Measurements from ENCODE around the gene UTS2B.
A peak's percentile ranks its signal among the peaks of the same experiment; 100 is the strongest.

The UTS2B gene

DNA sequence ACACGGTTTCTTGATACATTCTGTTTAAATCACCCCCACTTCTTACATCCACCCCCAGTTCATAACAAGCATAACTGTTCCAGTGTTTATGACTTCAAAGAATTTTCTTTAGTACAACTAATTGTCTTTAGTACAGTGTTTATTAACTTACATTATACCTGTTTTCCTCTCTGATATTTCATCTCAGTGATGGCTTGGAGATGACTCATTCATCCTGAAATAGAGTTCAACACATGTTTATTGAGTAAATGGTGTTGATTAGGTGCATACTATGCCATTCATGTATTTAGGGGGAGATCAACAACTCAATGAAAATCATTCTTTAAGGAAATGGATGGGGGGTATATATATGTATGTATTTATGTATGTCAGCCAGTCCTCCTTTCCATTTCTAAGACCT lies 21.7 kb upstream of the UTS2B start:
- DNase-seq, result no peak

DNA sequence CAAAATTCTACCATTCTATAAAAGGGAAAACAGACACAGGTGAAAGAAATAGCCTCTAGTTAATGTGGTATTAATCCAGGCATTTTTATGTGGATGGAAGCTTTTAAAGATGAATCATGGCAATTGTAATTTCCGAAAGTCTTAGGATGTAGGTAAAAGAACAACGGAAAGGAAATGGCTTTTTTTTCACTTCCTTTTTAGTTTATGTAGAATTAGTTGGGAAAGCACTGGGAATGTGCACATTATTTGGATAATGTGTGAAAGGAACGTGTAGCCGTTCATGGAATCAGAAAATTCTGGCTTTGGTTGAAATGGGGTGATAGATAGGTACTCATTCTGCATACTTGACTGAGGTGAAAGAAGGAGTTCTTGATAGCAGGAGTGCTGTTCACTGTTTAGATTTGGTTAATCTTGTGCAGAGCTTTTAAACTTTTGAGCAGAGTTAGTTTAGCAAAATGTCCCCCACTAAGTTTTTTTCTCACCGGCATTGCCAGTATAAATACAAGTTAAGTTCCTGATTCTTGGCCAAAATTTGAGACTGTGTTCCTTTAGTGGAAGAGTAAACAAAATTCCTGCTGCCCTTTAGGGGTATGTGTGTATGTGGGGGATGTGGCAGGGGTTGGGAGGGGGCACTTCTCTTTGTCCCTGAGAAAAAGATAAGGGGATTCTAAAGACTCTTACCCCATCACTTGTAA lies 20.2 kb upstream of the UTS2B start:
- no peak for DNase-seq

DNA sequence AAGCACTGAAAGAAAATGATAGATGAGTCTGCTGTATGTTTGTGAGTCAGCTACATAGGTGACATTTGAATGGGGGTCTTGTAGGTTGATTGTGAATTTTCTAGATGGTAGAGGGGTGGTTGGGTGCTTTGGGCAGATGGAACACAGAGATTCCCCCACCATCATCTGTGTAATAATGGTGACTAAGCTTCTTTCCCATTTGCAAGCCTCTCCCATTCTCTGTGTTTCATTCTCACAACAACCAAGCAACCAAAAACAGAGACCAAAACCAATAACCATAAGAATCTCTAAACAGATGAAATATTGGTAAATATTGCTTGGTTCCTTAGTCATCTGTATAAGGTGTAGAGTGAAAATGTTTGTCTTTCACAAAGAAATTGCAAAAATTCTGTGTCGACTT lies 17.8 kb upstream of the UTS2B start:
- no peak for DNase-seq

DNA sequence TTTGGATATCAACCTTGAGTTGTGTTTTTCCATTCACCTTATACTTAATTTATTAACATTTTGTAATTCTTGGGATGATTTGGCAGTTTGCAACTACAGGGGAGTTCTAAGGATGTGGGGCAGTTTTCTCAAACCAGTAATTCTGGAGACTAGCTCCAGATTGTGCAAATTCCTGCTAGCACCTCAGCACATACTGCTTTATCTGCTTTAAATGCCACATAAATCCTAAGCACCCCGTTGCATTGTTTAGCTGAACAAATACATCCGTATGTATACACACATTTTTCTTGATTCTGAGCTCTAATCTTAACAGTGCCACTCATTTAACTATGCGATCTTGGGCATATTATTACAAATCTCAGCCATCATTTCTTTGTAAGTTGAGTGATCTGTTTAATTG lies 16.9 kb upstream of the UTS2B start:
- DNase-seq, result no peak

DNA sequence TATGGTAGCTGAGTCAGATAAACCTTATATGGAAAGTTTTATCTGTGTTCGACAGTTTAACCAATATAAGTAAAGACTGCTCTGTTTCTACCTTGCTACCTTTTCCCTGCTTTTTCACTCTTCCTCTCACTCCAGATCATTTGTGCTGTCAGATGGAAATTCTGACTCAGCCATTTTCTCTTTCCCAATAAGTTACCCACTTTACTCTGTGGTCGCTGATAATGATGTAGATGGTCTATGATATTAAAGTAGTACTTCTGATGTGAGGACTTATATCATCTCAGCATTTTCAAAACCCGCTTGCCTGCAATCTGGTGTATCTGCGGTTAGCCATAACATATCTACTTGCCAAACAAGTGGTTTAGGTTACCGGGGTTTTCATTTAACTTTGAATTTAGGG lies 15.0 kb upstream of the UTS2B start:
- DNase-seq, result peak; percentile 20

DNA sequence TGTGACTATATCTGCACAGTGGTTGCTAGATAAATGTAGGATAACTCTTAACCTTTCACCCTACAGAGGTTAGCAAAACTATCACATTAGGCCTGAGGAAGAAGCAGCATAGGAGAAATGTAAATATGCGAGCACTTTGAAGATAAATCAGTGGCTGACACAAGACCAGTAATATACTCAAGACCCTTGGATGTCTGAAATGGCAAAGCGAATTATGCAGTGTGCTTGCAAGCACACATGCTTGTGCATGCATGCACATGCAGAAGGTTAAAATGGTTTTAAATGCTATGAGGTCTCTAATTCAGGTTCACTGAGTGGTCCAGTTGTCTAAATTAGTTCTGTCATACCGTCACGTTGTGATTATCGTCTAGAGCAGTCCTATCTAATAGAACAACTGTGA lies 13.6 kb upstream of the UTS2B start:
- no peak for DNase-seq

DNA sequence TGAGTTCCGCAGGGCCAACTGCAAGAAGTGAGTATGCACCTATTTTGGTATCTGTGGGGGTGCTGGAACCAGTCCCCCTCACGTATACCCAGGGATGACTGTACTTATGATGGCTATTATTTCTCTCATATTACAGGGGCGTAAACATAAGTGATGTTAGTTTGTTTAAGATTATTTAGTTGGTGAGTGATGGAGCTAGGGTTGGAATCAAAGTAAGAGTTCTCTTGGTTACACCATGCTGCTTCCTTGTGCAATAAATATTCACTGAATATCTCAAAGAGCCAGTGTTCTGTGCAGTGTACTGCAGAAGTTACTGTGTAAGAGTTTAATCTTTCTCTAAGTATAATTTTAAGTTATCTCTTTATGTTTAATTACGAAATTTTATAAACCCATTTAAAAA lies 12.8 kb upstream of the UTS2B start:
- no peak for DNase-seq

DNA sequence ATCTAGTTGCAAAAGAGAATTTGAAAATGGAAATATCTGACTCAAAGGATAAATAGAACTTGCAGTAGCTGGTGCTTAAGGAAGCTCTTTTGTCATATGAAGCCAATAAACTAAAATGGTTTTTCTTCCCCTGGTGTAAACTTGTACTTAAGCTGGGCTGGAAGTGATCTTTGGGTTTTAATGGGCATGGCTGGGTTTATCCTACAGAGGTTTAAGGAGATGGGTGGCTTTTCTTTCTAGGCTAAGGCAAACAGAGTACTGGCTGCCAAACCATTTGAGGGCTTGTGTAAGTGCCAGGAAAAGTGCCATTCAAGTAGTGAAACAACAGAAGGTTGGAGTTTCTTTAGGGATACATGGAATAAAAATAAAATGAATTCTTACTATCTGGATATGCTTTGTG lies 12.1 kb upstream of the UTS2B start:
- no peak for DNase-seq

DNA sequence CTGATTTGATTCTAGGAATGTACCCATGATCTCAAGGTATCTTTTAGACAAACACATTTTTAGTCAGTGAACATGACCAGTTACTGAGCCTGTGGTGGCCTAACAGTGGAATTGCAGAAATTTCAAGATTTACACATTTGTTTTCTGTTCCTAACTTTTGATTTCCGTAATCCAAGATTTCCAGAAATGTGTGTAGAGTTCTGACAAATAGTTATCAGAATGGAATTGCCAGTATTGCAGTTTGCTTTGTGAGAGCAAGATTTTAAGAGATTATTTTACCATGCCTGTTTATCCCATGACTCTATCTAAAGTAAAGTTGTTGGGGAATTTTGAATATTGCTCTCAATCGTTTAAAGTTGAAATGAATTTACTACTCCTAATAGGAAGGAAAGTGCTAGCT lies 11.7 kb upstream of the UTS2B start:
- DNase-seq, result no peak

DNA sequence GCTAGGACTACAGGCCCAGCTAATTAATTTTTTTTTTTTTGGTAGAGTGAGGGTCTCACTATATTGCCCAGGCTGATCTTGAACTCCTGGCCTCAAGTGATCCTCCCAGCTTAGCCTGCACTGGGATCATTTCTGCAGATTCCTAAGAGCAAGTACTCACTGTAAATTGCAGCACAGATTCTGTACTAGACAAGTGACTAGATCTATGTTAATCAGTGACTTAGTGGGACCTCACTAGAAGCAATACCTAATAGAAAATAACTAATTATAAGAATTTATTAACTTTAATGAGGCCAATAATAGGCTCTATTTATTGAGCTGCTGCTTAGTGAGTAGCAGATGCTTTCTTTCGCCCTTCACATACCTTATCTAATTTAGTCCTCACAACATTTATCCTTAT lies 10.6 kb upstream of the UTS2B start:
- DNase-seq, result no peak

DNA sequence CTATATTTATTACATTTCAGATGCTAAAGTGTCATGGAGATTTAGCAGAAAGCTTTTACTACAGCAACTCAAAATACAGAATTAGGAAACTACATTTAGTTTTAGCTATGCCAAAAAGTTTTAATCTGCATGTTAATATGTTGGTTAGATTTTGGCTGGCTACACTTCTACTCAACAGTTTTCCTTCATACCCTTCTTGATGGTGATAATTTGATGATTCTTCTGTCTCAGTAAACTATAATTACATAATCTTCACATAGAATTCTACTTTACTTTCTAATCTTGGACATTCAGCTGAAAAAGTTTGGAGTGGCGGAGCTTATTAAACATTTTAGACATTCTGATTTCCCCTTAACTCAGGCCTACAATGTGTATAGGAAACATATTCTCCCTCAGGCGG lies 10.0 kb upstream of the UTS2B start:
- DNase-seq, result no peak

DNA sequence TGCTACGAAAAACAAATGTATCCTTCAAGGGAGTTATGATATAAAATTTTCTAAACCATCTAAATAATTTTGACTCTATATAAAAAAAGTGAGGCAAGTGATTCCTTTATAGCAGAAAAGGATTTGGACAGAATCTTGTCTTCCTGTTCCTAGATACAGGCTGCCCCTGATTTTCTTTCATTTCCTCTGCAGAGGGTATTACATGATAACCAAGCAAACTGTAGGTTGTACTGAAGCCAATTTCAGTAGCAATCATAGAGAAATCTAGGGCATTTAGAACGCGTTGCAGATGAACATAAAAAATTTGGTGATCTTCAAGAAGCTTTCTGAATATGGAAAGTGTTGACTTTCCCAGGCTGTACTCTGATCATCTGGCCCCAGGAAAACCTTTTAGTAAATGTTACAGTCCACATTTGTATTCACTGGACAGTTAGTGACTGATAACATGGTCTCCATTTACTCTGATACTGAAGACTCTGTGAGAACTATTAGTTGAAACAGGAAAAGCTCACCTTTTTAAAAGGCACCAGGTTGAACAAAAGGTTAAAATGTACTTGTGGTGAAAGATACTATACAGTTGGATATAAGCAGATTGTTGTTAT lies 9.1 kb upstream of the UTS2B start:
- no peak for DNase-seq

DNA sequence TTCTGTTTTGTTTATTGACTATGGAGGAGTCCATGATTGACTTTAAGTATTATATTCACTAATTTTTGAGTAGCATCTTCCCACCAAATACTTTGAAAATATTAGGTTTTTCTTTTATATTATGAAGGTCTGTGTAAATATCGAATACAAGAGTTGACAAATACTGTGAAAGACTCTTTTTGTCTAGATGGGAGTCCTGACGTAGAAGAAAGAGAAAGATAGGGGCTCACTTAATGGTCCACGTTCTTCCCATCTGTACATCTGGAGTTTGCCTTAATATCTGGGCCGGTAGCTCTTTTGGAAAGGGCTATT lies 7.8 kb upstream of the UTS2B start:
- DNase-seq, result no peak

DNA sequence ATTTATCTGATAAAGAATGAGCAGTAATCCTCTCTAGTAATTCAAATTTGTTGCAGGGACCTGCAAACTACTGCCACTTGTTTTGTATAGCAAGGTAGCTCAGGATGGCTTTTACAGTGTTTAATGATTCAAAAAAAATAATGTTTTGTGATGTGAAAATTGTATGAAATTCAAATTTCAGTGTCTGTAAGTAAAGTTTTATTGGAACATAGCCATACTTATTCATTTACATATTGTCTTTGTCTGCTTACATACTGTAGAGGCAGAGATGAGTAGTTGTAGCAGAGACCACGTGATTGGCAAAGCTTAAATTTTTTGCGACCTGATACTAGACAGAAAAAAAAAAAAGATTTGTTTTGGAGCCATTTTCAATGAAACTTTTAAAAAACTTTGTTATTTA lies 6.5 kb upstream of the UTS2B start:
- no peak for DNase-seq

DNA sequence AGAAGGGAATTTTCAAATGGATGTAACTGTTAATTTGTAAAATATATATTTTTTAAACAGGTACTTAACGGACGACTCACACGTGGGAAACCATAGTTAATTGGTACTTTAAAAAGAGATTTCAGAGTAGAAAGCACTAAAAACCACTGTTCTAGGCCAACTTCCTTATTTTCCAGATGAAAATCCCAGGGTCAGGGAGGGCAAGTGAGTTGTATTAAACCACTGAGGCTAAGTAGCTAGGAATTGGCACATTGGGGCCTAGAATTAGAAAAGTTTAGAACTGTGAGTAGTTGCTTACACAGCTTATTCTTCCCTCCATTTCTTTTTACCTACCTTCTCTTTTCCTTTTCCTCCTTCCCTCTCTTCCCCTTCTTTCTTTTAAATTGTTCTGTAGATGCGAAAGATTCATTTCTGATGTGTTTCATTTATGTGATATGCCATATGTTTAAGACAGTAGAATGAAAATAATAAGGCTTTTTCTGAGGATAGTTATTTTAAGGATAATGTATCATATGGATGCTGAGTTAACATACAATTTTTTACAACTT lies 4.1 kb upstream of the UTS2B start:
- DNase-seq, result no peak

DNA sequence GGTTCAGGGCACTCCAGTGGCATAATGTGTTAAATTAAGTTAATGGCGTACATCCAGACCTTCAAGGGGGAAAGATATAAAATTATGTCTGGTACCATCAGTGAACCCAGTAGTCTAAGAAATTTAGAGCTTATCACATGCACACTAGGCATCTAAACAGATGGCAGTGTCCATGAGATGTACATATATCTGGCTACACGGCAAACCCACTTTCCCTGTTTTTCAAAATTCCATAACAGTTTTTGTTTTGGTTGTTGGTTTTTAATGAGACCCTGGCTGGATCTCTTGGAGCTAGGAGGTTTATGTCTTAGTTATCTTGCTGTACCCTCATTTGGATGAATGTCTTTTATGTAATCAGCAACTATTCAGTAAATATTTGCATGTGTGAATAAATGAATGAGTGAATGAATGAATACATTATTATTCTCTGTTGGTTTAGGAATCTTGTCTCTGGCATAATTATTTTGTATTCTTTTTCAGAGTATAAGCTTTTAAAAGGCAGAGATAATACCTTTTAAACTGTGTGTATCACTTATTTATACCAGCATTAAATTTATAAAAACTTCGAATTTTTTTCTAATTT lies 3.1 kb upstream of the UTS2B start:
- DNase-seq, result no peak

DNA sequence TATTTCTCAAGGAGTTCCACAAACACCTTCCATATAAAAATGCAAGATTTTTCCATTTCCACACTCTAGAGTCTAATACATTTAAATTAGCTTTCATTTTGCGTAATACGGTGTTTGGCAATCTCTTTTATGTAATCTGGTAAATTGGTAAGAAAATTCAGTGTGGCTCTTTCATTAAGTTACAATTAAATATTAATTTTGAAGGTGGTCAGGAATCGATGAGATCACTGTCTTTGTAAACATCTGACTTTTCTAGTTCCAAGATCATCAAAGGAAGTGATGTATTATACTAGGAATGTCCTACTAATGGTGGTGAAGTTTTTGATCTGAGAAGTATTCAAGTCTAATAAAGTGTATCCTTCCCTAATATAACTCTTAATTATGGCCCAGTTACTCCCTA lies 1.1 kb upstream of the UTS2B start:
- DNase-seq, result peak; percentile 42

DNA sequence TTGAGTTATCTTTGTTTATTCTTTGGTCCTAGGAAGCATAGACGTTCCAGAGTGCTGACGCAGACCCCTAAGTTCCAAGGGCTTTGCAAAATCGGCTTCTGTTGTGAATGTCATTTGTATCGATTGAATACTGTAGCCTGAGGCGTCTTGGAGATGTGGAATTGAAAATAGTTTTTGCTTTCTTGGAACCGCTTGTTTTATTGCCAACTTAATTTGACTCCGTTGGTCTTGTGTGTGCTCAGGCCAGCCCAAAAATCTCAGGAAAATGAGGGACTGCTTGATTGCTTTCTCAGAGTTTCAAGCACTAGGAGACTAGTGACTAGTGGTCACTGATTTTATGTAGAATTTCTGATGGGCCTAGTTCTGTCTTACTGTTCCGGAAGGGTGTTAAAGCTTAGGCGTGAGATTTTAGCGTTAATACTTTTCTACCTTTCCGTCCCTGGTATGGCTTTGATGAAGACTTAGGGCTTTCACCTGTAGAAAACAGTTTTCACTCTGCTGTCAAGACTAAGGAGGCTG lies 263 bp upstream of the UTS2B start:
- peak; percentile 72 for DNase-seq

DNA sequence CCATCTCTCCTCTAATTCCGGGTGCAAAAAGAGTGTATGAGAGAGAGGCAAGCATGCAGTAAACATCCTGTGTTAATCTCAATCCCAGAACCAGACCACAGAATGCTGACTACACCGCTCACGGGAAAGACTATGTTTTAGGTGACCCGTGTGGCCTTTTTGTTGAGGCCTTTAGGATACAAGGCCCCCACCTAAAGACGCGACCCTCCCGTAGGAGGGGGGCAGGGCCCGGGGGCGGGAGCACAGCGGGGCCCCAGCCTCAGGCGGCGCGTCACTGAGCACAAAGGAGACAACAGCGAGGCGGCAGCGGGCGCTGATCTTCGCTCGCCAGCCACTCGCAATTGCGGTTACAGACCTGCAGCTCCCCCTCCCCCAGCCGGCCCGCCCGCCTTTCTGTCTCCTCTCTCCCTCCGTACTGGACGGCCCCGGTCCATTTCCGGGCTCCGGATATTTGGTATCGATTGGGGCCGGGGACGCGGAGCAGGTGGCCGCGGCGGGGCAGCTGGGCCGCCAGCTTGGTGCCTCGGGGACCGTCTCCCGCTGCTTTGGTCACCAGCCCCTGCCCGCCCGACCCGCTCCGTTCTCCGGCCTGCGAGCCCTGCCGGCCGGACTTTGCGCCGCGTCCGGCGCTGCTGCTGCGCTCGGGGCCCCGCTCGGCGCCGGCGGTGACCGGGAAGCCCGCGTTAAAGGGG lies 1.2 kb downstream of the UTS2B start, which contains the start of gene CCDC50:
TSS of gene CCDC50 (plus strand) at position 433 of the 692 bp plus-strand sequence. CDS start 281 bp downstream, outside the sequence.
- DNase-seq, result peak; percentile 74

DNA sequence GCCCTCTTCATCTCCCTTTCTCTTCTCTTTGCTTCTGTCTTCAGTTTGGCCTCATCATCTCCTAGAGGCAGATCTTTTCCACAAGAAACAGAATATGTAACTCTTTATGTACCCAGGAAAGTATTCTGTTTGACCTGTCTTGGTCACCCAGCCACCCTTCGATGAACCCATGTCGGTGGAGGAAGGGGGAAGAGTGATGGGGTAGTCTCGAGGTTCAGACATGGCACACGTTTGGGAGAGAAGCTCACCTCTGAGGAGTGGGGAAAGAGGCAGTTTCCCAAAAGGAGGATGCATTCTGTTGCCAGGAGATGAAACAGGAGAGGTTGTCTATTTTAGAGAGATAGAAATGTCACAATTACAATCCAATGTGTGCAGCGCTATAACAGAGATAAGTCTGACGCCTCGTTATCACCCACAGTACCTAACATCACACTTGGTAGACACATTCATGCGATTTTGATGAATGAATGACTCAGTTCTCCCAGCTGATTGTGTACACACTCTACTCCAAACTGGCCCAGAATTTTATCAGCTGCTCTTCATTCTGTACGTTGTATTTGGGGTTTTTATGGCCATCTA lies 1.9 kb downstream of the UTS2B start:
- DNase-seq, result no peak

DNA sequence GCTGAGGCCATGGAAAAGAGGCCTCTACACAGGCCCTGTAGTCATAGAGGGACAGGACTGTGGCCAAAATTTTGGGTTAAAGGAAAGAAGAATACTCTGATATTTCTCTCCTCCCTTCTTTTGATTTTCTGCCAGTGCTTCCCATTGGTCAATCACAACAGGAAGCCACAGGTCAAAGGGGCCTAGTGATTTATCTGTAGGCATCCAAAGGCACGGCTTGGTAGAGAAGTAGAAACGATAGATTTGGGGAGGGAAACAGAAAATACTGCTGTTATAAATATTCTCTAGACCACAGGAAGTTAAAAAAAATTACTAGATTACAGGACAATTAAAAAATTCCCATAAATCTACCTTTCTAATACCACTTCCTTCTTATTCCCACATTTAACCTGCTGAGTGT lies 2.8 kb downstream of the UTS2B start:
- DNase-seq, result no peak

DNA sequence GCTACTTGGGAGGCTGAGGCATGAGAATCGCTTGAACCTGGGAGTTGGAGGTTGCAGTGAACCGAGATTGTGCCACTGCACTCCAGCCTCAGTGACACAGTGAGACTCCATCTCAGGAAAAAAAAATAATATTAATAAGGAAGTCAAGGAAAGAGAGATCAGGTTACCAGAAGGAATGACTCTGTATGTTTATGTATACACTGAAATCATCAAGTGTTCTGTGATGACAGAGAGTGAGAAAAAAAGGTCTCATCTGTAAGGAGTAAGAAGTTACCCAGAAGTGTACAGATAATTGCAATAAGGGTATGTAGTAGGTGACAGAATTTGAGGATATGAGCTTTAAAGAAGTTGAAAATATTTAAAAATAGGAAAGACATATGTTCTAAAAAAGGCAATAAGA lies 5.4 kb downstream of the UTS2B start:
- DNase-seq, result no peak

Data from fibroblast of skin of abdomen (primary cell).